SU-DHL-6 (cell line): ENCODE data around the gene DDAH2.

Experiments
- H2AFZ ChIP-seq: fragments of 200-600 bp; sonication (generic); 2 replicates; pipeline ENCODE4 v1.6.1; 2014; ENCODE audit warnings: low read depth, mild to moderate bottlenecking, moderate library complexity, mixed read lengths, antibody characterized with exemption, low read length; ENCODE audit not compliant: severe bottlenecking
- H3F3A ChIP-seq: fragments of 200-600 bp; shearing (Covaris generic); 2 replicates; pipeline ENCODE4 v1.6.0; 2016; ENCODE audit warnings: antibody characterized with exemption, mild to moderate bottlenecking; ENCODE audit not compliant: insufficient read depth
- H3K27ac ChIP-seq: fragments of 200-600 bp; sonication (generic); 2 replicates; pipeline ENCODE4 v1.5.1; 2016; ENCODE audit warnings: low read depth, mild to moderate bottlenecking, low read length, moderate library complexity, mixed read lengths
- H3K27me3 ChIP-seq: fragments of 200-600 bp; sonication (generic), shearing (Covaris generic); 2 replicates; pipeline ENCODE4 v1.6.0; 2014; ENCODE audit warnings: mild to moderate bottlenecking, low read length
- H3K36me3 ChIP-seq: fragments of 200-600 bp; sonication (generic); 2 replicates; pipeline ENCODE4 v1.6.1; 2014; ENCODE audit warnings: mild to moderate bottlenecking, low read length, mixed read lengths
- H3K4me2 ChIP-seq: fragments of 300-600, 200-600 bp; shearing (Covaris generic), sonication (generic); 2 replicates; pipeline ENCODE4 v1.6.0; 2014; ENCODE audit warnings: low read length, low read depth, mild to moderate bottlenecking; ENCODE audit not compliant: poor library complexity, severe bottlenecking
- H3K4me3 ChIP-seq: fragments of 200-600 bp; sonication (generic); 2 replicates; pipeline ENCODE4 v1.5.1; 2014; ENCODE audit warnings: antibody characterized with exemption, low read length, mild to moderate bottlenecking, mixed read lengths; ENCODE audit not compliant: insufficient read depth, poor library complexity, severe bottlenecking
- H3K79me2 ChIP-seq: fragments of 200-600 bp; sonication (generic); 2 replicates; pipeline ENCODE4 v1.6.1; 2014; ENCODE audit warnings: mild to moderate bottlenecking, low read length, moderate library complexity; ENCODE audit not compliant: insufficient read depth
- H3K9ac ChIP-seq: fragments of 200-600 bp; sonication (generic); 2 replicates; pipeline ENCODE4 v1.7.0; 2014; ENCODE audit warnings: mild to moderate bottlenecking, low read length
- H3K9me2 ChIP-seq: fragments of 200-600 bp; sonication (generic); replicated peaks from 2 replicates; pipeline ENCODE4 v1.6.1; 2014; ENCODE audit warnings: low read length; ENCODE audit not compliant: insufficient read depth
- H3K9me3 ChIP-seq: fragments of 200-600 bp; sonication (generic); 2 replicates; pipeline ENCODE4 v1.6.1; 2014; ENCODE audit warnings: low read length, mixed read lengths; ENCODE audit not compliant: insufficient read depth
- H4K20me1 ChIP-seq: fragments of 200-600 bp; sonication (generic); 2 replicates; pipeline ENCODE4 v1.6.1; 2014; ENCODE audit warnings: low read depth, mild to moderate bottlenecking, antibody characterized with exemption, low read length, moderate library complexity, mixed read lengths
- CTCF ChIP-seq: fragments of 200-600 bp; sonication (generic); IDR thresholded peaks from one replicate; pipeline ENCODE4 v1.5.1; 2017; ENCODE audit warnings: antibody characterized with exemption, mild to moderate bottlenecking, low read length, moderate library complexity; ENCODE audit not compliant: insufficient read depth, poor library complexity, severe bottlenecking
- EZH2phosphoT487 ChIP-seq: fragments of 200-600 bp; sonication (generic), shearing (Covaris generic); conservative IDR thresholded peaks from 2 replicates; pipeline ENCODE4 v1.6.1; 2018; ENCODE audit warnings: mild to moderate bottlenecking, antibody characterized with exemption, low read length, moderate library complexity, mixed read lengths

The DDAH2 gene

DNA sequence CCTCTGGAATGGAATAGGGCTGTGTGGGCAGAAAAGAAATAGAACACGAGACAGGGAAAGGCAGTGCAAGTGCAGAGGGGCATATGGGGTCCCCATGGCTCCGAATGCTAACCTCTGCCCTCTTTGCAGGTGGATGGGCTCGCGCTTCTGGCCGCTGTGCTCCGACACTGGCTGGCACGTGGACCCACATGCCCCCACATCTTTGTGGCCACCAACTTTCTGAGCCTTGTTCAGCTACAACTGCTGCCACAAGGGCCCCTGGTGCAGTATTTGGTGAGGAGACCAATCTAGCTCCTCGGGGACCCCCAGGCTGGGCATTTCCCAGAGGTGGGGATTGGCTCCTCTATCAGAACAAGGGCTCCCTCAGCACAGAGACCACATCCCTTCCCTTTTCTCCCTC lies 32.2 kb upstream of the DDAH2 start:
- Histone ChIP-seq H3K4me2 (no peak overlapping the region), H3K79me2 (no peaks in the 10 kb centered on the region), H3F3A (peaks cover 8% of the 10 kb centered on the region), H3K27ac (no peak overlapping the region), H3K9me3 (no peaks in the 10 kb centered on the region), H3K27me3 (no peaks in the 10 kb centered on the region), H3K9me2 (no peaks in the 10 kb centered on the region), H3K36me3 (peaks cover 8% of the 10 kb centered on the region; the same call in 1 of the 2 replicates), H3K9ac (no peak overlapping the region), H3K4me3 (no peak overlapping the region), H2AFZ (no peak overlapping the region), H4K20me1 (no peaks in the 10 kb centered on the region)
- TF ChIP-seq EZH2phosphoT487 (no peak), CTCF (no peak)

DNA sequence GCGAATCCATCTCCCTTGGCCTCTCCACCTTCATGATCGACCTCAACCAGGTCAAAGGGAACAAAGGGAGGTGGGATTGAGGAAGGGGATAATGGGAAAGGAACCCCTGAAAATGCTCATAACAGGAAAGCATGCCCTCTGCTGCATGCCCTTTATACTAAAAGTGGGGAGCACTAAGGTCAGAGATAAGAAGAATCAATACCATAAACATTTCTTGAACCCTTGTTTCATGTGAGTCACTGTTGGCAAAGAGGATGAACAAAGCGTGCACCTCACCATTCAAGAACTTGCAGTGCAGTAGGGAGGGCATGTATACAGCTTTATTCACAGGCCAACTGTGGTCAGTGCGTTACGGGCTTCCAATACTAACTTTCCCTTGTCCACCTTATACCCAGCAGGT lies 31.7 kb upstream of the DDAH2 start:
- peaks cover 8% of the 10 kb centered on the region; the same call in 1 of the 2 replicates for H3K36me3 ChIP-seq

GRCh38 chr6:31758281-31758680 lies 29.2 kb upstream of the DDAH2 start:
- Histone ChIP-seq H3F3A (no peaks in the 10 kb centered on the region), H3K79me2 (no peaks in the 10 kb centered on the region), H3K27me3 (no peaks in the 10 kb centered on the region), H2AFZ (no peak overlapping the region), H3K36me3 (peaks cover 8% of the 10 kb centered on the region; the same call in 1 of the 2 replicates), H3K9me2 (no peaks in the 10 kb centered on the region), H3K9me3 (no peaks in the 10 kb centered on the region), H3K4me2 (no peak overlapping the region), H4K20me1 (no peaks in the 10 kb centered on the region), H3K27ac (no peak overlapping the region), H3K9ac (no peak overlapping the region), H3K4me3 (no peak overlapping the region)
- TF ChIP-seq EZH2phosphoT487 (no peak), CTCF (no peak)

More for the DNA sequence above, 31.7 kb upstream of the DDAH2 start:
- no peaks in the 10 kb centered on the region for H3K27me3 ChIP-seq
- peaks cover 8% of the 10 kb centered on the region for H3F3A ChIP-seq
- no peak for TF ChIP-seq EZH2phosphoT487
- TF ChIP-seq CTCF, result no peak
- H3K9me3 ChIP-seq, result no peaks in the 10 kb centered on the region
- no peaks in the 10 kb centered on the region for H3K9me2 ChIP-seq
- H2AFZ ChIP-seq, result no peak overlapping the region
- no peak overlapping the region for H3K9ac ChIP-seq
- no peak overlapping the region for H3K27ac ChIP-seq
- H3K4me3 ChIP-seq, result no peak overlapping the region
- no peak overlapping the region for H3K4me2 ChIP-seq
- H4K20me1 ChIP-seq, result no peaks in the 10 kb centered on the region
- no peaks in the 10 kb centered on the region for H3K79me2 ChIP-seq
